Inferior parietal cortex (tissue), 1 donor: ENCODE results near the gene DNAJB1.
"Not testable (repeated sequence)": the region's sequence is repeated elsewhere in the genome, so short reads cannot be mapped to it uniquely, and the experiment has no call there.

Source experiments
- DNase-seq: peaks from one replicate; pipeline ENCODE4 v3.0.0-alpha.2; 2016; ENCODE audit errors: extremely low spot score

The DNAJB1 gene

DNA sequence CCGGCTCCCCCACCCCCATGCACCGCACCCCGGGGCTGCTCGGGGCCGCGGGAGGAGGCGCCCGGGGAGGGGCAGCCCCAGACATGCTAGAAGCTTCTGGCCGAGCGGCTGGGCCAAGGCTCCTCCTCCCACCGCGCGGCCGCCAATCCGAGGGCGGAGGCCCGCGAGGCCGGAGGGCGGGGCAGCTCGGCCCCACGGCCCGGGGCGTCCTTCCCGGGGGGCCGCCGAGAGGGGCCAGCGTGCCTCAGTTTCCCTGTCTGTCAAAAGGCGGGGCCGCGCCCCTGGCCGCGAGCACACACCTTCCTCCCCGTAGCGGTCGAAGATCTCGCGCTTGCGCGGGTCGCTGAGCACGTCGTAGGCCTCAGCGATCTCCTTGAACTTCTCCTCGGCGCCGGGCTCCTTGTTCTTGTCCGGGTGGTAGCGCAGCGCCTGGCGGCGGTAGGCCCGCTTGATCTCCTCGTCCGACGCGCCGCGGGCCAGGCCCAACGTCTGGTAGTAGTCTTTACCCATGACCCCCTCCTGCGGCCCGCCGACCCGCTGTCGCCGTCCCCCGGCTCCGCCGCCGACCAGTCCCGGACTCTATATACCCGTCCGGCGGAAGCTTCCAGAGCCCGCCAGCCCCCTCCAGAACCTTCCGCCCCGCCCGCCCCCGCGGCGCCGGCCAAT, at the start of gene DNAJB1:
Gene DNAJB1 (minus strand): TSS at position 558 of the 666 bp plus-strand sequence. CDS start 48 bp downstream, at position 510.
- peak; percentile 75 for DNase-seq

DNA sequence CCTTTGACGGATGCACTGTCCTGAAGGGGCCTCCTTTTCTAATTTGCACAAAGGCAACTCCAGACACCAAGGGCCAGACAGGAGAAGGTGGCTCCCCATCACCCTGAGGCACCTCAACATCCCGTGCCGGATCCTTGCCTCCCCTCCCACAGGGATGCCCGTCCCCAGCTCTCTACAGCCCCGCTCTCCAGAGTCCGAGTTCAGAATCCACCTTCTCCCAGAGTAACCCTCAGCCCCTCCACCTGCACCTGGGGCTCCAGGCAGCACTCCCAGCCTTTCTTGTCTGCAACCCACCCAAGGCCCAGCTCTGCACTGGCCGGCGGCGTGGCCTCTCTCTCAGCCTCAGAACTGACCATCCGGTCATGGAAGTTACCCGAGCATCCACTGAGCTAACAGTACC, 48.9 kb upstream of the DNAJB1 start:
- no peak for DNase-seq

DNA sequence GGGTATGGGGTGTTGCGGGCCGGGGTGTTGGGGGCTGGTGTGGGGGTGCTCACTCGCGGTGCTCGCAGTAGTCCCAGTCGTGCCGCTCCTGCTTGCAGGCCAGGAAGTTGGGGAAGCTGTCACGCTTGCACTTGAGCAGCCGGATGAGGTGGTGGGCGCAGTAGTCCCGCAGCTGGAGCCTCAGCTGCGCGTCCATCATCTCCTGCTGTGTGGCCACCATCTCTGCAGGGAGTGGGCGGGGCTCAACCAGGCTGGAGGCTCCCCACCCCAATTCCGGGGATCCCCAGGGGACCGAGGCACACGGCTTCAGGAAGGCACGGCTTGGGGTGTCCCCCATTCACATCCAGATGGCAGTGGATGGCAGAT, 48.5 kb upstream of the DNAJB1 start:
- no peak for DNase-seq

DNA sequence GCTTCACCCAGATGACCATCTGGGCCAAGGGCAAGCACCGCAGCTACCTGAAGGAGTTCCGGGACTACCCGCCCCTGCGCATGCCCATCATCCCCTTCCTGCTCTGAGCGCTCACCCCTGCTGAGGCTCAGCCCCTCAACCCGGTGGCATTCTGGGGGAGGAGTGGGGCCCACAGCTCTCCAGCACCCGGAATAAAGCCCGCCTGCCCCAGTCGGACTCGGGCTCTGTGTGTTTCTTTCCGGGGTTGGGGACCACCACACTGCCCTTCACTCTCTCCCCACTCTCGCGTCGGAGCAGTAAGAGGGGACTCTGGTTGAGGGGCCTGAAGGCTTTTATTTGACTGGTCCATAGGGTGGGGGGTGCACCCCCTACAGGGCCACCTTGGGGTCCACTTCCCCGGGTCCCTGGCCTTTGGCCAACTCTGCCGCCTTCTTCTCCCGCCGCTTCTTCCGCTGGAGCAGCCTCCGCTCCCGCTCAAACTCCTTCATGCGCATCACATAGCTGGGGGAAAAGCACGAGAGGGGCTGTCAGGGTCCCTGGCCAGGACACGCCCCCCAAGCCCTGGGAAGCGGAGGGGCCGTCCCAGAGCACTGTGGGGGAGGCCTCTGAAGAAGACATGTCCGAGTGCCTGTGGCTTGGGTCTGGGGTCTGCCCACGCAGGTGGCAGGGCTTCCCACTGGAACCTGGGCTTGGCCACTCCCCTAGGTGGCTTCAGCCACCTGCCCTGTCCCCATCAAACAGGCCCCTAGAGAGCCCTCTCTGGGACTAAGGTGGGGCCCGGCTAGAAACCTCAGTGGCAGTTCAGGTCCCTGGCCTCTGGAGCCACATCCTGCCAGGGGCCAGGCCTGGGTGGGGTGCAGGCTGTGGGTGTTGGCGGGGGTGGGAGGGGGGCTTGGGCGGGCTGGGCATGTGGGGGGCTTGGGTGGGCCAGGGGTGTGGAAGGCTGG, 47.8 kb upstream of the DNAJB1 start:
- DNase-seq = no peak

DNA sequence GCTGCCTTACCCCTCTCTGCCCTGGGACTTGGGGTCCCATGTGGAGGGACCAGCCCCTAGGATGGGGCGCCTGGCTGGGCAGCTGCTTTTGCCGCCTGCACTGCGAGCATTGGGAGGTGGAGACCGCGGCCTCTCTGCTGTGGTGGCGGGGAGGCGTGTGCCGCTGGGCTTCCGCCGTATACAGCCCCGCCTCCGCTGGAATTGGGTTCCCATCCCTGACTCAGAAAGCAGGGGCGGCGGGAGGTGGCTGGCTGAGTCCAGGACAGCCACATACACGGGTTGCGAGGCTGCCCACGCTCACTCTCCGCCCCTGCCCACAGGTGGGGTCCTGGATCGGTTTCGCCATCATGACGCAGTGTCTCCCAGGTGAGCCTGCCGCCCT, 47.1 kb upstream of the DNAJB1 start:
- DNase-seq = no peak

DNA sequence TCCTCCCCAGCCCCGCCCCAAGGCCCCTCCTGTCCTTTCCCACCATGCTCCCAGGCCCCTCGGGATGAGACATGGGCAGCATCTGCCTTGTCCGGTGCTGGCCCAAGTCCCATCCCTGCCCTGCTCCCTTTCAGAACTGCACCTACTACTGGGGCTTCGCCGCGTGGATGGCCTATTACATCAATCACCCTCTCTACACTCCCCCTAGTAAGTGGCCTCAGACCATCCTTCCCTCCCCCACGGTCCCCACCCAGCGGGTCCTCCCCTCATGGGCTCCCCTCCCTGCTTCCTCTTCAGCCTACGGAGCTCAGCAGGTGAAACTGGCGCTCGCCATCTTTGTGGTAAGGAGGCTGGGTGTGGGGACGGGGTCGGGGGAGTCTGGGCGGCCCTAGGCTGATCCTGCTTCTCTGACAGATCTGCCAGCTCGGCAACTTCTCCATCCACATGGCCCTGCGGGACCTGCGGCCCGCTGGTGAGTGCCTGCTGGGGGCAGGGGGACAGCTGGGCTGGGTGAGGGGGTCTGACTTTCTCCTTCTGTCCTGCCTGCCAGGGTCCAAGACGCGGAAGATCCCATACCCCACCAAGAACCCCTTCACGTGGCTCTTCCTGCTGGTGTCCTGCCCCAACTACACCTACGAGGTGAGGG, 46.6 kb upstream of the DNAJB1 start:
- not testable (repeated sequence) for DNase-seq

DNA sequence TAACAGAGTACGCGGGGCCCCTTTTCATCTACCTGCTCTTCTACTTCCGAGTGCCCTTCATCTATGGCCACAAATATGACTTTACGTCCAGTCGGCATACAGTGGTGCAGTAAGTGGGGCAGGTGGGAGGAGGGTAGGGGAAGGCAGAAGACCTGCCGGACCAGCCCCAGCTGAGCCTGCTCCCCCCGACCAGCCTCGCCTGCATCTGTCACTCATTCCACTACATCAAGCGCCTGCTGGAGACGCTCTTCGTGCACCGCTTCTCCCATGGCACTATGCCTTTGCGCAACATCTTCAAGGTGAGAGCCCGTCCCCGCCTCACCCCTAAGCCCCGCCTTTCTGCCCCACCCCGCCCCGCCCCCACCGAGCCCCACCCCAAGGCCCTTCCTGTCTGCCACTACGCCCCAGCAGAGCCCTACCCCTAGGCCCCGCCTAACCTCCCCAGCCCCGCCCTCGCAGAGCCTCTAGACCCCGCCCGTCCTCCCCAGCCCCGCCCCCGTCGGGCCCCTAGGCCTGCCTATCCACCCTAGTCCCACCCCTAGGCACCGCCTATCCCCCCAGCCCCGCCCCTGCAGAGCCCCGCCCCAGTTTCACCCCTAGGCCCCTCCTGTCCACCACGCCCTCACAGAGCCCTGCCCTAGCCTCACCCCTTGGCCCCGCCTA, 45.9 kb upstream of the DNAJB1 start:
- DNase-seq = no peak

DNA sequence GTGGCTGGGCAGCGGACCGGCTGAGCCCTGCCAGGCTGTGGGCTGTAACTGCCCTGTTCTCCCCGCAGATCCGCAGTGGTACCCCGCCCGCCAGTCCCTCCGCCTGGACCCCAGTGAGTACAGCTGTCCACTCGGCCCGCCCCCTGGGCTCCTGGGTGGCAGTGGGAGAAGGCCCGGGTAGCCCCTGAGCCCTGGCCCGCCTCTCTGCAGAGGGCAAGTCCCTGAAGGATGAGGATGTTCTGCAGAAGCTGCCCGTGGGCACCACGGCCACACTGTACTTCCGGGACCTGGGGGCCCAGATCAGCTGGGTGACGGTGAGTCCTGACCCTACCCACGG, 45.4 kb upstream of the DNAJB1 start:
- no peak for DNase-seq

DNA sequence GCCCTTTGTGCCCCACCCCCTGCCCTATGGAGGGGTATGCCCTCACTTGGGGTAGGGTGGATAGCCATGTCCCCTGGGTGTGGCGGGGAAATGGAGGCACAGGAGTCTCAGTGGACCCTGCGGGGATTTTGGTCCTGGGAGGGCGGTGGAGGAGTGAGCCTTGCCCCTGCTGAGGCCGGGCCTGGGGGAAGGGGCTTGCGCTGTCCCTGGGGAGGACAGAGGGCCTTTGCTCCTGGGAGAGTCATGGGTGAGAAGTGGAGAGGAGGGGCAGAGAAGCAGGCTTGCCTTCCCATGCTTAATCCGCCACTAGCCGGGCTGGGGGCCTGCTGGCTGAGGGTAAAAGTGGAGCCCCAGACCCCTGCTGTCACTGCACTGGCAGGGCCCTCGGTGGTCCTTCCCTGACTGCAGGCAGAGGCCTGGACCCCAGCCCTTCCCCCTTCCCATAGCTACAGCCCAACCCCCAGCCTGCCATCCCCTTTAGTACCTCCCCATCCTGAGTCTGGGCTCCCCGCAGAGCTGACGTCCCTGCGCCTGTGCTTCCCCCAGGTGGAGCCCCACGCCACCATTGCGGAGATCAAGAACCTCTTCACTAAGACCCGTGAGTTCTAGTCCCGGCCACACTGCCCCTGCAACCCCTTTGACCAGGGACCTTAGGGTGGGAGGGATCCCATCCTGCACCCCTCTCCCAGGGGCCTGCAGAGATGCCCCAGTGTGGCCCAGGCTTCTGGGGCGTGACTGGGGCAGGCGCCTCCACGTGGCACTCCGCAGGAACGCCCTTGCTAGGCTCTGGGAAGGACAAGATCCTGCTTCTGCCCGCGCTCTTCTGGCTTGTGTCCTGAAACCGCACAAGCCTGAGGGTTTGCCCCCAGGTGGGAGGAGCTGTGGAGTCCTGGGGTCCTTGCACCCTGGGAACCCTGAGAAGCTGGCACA, 44.7 kb upstream of the DNAJB1 start:
- no peak for DNase-seq

DNA sequence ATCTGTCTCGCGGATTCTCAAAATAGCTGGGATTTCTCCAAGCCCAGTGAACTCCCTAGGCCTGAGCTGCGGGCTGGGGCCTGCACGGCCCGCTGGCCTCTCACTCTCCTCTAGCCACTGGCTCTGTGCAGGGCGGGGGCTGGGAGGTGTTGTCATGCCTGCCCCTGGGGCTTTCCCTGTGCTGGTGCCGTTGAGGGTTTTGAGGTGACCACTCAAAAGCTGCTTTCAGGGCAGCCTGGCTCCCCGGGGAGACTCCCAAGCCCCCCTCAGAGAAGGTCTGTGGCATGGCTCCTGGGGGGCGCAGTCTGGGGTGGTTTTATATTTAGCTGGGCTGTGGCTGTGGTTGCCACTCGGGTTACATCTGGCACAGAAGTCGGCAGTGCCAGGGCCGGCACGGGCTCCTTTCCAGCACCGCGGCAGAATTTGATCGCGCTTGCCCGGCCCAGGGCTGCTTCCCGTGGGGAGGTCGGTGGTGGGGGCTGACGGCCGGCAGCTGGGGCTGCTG, 43.7 kb upstream of the DNAJB1 start:
- DNase-seq = no peak

DNA sequence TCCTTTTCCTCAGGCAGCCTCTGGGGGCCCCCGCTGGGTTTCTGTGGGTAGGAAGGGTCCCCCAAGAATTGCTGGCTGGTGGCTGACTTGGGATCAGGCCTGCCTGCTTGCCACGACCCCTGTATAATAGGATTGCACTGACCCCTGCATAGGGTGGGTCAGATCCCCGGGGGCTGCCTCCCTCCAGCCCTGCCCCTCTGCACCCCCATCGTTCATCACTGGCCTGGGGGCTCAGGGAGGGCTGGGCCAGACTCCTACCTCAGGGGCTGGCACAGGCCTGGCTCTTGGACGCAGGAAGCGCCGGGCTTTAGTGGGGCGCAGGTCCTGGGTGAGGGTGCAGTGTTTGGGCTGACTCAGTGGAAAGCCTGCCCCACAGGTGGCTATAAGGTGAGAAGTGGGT, 43.1 kb upstream of the DNAJB1 start:
- DNase-seq = no peak

DNA sequence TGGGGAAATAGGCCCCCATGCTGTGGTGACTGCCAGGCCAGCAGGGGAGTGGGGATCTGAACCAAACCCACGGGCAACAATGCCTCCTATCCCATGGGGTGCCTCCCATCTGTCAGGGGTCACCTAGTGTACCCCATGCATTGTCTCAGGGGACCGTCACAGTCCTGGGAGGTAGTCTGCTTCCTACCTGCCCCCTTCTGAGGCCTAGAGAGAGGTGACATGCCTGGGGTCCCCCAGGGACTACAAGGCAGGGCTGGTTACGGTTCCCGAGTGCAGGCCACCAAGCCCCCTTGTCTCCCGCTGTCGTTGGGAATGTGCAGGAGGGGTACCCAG, 42.5 kb upstream of the DNAJB1 start:
- DNase-seq = no peak

DNA sequence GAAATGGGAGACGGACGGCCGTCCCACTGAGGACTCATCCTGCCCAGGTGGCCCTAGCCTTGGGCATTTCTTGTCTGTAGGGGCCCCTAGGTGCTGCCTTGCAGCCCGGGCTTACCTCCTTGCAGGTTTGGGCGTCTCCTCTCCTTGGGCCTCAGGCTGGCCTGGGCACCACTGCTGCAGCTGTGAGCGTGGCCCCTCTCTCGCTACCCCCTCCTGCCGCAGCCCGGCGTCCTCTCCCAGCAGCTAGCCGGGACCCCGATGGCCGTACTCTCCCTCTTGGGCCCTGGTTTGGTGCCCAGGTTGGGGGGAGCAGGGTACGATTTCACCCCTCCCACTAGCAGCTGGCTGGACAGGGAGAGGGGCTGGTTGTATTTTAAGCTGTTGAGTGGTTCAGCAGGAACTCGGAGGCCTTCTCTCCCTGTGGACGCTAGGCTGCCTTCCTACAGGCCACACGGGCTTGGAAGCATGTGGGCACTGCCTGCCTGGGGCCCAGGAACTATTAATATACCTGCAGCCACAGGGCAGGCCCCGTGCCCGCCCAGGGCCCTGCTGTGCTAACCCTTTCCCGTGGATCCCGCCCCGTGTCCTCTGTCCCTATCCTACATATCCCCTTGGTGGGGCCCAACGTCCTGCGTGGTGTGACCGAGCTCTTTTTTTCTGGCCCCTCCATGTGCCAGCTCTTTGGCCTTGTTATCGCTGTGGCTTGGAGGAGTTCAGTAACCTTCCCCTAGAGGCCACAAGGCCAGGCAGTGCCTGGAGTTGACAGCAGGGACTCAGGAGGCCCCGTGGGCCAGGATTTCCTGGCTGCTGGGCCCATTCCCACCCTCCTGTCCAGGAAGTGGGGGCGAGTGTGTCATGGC, 41.9 kb upstream of the DNAJB1 start:
- DNase-seq = no peak

DNA sequence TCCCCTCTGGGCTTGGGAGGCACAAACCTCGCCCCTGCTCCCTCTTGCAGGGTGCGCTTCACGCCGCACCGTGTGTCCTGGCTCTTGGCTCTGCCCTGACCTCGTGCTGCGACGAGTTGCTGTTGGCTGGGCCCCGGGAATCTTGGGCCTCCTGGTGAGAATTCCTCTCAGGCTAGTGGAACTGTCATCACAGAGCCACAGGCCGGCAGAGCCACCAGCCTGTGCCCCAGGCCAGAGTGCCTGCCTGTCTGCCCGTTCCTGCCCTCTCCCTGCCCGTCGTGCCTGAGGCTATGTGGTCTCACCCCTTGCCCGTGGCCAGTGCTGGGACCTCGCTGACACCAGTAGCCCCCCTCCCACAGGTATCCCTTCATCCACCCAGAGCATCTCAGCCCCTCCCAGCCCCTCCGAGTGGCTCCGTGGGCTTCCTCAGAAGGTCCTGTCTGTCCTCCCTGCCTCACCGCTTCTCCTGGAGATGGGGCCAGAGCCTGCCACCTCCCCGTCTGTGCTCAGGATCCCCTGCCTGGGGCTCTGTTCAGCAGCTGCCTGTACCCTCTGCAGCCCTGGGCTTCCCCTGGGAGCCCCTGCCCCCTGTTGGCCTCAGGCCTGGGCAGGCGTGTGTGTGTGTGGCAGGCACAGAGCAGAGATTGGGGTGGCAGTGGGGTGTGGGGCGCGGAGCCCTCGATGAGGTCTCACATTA, 40.3 kb upstream of the DNAJB1 start:
- no peak for DNase-seq

DNA sequence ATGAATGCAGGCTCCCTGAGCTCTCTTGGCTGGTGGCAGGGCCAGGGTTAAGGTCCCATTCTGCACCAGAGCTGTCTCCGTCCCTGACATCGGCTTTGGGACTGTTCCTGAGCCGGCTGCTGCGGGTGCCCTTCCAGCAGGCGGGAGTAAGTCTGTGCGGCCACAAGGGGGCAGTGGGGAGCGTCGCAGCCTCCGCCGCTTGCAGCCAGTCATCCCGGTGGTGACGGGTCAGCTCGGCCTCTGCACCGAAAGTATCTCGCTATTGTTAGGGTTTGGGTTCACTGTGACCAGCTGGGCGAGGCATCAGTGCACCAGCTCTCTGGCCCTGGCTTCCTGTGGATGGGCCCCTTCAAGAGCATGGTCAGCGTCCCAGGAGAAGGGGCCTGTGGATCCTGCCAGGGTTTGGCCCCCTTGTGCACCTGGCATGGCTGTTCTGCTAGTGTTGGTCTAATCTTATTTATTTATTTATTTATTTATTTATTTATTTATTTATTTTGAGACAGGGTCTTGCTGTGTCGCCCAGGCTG, 38.5 kb upstream of the DNAJB1 start:
- DNase-seq = peak; percentile 77

DNA sequence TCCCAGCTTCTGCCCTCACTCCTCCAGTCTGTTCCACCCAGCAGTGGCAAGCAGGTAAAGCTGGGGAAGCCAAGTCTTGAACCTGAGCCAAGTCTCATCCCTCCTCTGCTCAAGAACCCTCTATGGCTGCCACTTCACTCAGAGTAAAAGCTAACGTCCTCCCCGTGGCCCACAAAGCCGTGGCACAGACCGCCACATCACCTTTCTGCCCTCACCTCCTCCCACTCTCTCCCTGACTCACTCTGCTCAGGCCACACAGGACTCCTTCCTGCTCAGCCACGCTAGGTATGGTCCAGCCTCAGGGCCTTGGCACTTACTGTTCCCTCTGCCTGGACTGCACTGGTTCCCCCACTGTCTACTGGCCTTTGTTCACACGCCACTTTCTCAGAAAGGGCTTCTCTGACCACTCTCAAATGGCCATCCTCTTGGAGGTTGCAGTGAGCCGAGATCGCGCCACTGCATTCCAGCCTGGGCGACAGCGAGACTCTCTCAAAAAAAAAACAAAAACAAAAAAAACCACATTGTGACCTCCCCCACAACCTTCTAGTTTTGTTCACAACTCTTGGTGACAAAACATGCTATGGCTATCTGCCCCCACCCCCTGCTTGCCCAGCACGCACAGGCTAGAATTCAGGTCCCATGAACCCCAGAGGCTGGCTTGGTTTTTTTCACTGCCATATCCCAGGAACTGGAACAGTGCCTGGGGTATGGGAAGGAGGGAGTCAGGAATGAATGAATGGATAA, 37.9 kb upstream of the DNAJB1 start:
- DNase-seq = no peak

DNA sequence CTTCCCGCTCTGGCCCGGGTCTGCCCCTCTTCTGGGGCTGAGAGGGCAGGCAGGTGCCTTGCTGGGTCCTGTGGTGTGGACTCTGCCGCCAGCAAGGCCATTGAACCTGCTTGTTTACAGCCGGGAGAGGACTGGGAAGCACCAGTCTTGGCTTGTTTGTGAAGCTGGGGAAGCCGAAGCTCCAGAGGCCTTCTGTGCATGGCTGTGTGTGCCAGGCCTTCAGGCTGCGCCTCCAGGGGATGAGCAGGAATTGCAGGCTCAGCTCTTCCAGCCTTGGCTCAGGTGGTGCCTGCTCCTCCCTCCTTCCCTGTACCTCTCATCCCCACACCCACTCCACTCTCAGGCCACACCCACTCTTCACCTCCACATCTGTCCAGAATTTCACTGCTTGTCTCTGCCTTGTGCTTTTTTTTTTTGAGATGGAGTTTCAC, 36.2 kb upstream of the DNAJB1 start:
- no peak for DNase-seq

DNA sequence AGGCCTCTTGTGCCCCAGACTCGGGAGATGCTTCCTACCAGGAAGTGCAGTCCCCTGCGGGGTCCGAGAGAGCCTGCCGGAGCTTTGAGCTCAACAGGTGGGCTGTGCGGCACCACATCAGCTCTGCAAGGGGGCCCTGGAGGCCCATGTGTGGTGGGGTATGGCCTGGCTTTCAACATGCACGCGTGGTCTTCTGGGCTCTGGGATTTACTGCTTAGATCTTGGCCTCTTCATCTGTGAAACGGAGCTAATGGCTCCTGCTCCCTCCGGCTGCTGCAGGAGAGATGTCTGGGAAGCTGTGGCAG, 35.7 kb upstream of the DNAJB1 start:
- DNase-seq = no peak
